ENCODE data around the gene KCNE3. TPM values are rescaled to one million over a fixed set of nuclear protein-coding genes. Genes with fewer than 3 reads are reported as not detected.

The KCNE3 gene
- total and polyA plus RNA-seq, 2 of the 4 experiments (the other 2 are of a cell fraction): 0.05 to 0.18 TPM

GRCh38 chr11:74473382-74474173 lies 6.2 kb upstream of the KCNE3 start:
- ATAC-seq (ENCODE audit: low read depth) (no peak), DNase-seq (no peak)
- H3K79me1 ChIP-seq (ENCODE audit: low read depth in 1 of 2, low read length in 2 of 2): no peaks in the 10 kb centered on the region
- no peak overlapping the region for H3K9ac ChIP-seq (ENCODE audit: low read depth, low read length)
- no peaks in the 10 kb centered on the region for H4K20me1 ChIP-seq (ENCODE audit: insufficient read depth, low read length)
- in situ Hi-C loops (cut with MboI; ENCODE audit: low sequenced_read_pairs) (no loop called here), intact Hi-C loops (cut with micrococcal nuclease) (no loop called here), dilution Hi-C loops (cut with HindIII; ENCODE audit: low sequenced_read_pairs, unreplicated experiment) (no loop called here)
- H2AFZ ChIP-seq (replicated peaks; ENCODE audit: low read length, poor library complexity): no peak overlapping the region
- no peak overlapping the region for H3K56ac ChIP-seq (ENCODE audit: extremely low read depth, insufficient read depth, low read length)
- no peak overlapping the region for H2BK5ac ChIP-seq (ENCODE audit: low read depth, low read length, poor library complexity, severe bottlenecking)
- H3K27ac ChIP-seq (ENCODE audit: insufficient read depth, low read length): no peak overlapping the region
- H2AK9ac ChIP-seq (replicated peaks; ENCODE audit: low read depth, low read length, poor library complexity): no peak overlapping the region
- H2BK20ac ChIP-seq (ENCODE audit: low read depth, low read length): no peak overlapping the region
- no TSS peak for BruUV-seq (replicated peaks)
- TF ChIP-seq MXI1 (IDR thresholded peaks at IDR 0.05; ENCODE audit: borderline replicate concordance, low read depth, low read length) (no peak), CHD1 (IDR thresholded peaks at IDR 0.05; ENCODE audit: low read depth, low read length) (no peak), USF2 (IDR thresholded peaks at IDR 0.05; ENCODE audit: low read depth, low read length) (no peak), RAD21 (IDR thresholded peaks at IDR 0.05; ENCODE audit: low read length) (no peak), RCOR1 (IDR thresholded peaks at IDR 0.05; ENCODE audit: insufficient replicate concordance, low read length) (no peak), SMC3 (IDR thresholded peaks at IDR 0.05; ENCODE audit: low read depth, low read length) (no peak), MAFK (IDR thresholded peaks at IDR 0.05; ENCODE audit: low read depth, low read length) (no peak)
- peaks cover 53% of the 10 kb centered on the region for H3K27me3 ChIP-seq (ENCODE audit: control insufficient read depth, insufficient read depth, low read length)
- no peak overlapping the region for H4K91ac ChIP-seq (ENCODE audit: insufficient read depth, low read depth, low read length)
- no peaks in the 10 kb centered on the region; the same call in 1 of the 2 replicates for H3K9me3 ChIP-seq (ENCODE audit: control insufficient read depth, insufficient read depth, low read length)
- no peak overlapping the region for H3K4me3 ChIP-seq (ENCODE audit: insufficient read depth, low read depth, low read length)
- H3K4me1 ChIP-seq (ENCODE audit: control insufficient read depth, insufficient read depth, low read length): no peaks in the 10 kb centered on the region
- no peak overlapping the region for H3K4ac ChIP-seq (ENCODE audit: low read depth, low read length)
- no peaks in the 10 kb centered on the region for H3K9me1 ChIP-seq (ENCODE audit: insufficient read depth, low read length)
- no peak overlapping the region for H4K5ac ChIP-seq (ENCODE audit: low read depth, low read length)
- H3K4me2 ChIP-seq (ENCODE audit: low read depth, low read length): no peak overlapping the region
- no peak overlapping the region for H2AK5ac ChIP-seq (ENCODE audit: low read depth, low read length)
- POLR2A ChIA-PET (ENCODE audit: unreplicated experiment): no interaction called here
- CTCF ChIA-PET: interaction anchor here (0.6 kb wide), 1 partner anchor 220 kb away, joined by 3 read pairs; no protein-coding TSS in a partner anchor
- H3K23ac ChIP-seq (ENCODE audit: low read depth, low read length): no peak overlapping the region; the same call in 1 of the 2 replicates
- no peak overlapping the region for H3K18ac ChIP-seq (ENCODE audit: low read depth, low read length)
- 100% methylated on average over 1 of the region's 10 CpGs; no CpG with 5 or more reads in 1 of the 2 experiments for WGBS, 2 experiments (ENCODE audit: extremely low coverage in 2 of 2, insufficient read length in 1 of 2)
- no peaks in the 10 kb centered on the region for H3K36me3 ChIP-seq (ENCODE audit: control insufficient read depth, insufficient read depth, low read length)
- no peak overlapping the region for H3K14ac ChIP-seq (replicated peaks; ENCODE audit: low read depth, low read length)
- H4K8ac ChIP-seq (ENCODE audit: low read depth in 2 of 2, low read length in 2 of 2): no peak overlapping the region
- H2BK120ac ChIP-seq (ENCODE audit: low read depth, low read length): no peak overlapping the region
- no peak overlapping the region for H2BK15ac ChIP-seq (ENCODE audit: low read depth, low read length)
